Fibroblast of mammary gland (primary cell): Measurements from ENCODE around the gene PCID2.

ENCODE experiments used
- DNase-seq: peaks from one replicate; pipeline ENCODE4 v3.0.0-alpha.2; 2010; ENCODE audit warnings: low read depth
- H3K4me3 ChIP-seq: 2 replicates; pipeline ENCODE4 v1.5.1; 2011; ENCODE audit warnings: low read depth, mild to moderate bottlenecking, low read length, moderate library complexity; ENCODE audit not compliant: control insufficient read depth
- TF ChIP-seq, protein P1 (sequence below): conservative IDR thresholded peaks from 2 replicates; pipeline ENCODE4 v1.5.1; 2011; ENCODE audit warnings: low read depth, low read length, inconsistent platforms; ENCODE audit not compliant: control insufficient read depth, insufficient read depth

PCID2 gene

GRCh38 chr13:113182046-113182445, 26.4 kb downstream of the PCID2 start:
- no peak for DNase-seq
- no peak overlapping the region for H3K4me3 ChIP-seq
- TF ChIP-seq, protein P1, sequence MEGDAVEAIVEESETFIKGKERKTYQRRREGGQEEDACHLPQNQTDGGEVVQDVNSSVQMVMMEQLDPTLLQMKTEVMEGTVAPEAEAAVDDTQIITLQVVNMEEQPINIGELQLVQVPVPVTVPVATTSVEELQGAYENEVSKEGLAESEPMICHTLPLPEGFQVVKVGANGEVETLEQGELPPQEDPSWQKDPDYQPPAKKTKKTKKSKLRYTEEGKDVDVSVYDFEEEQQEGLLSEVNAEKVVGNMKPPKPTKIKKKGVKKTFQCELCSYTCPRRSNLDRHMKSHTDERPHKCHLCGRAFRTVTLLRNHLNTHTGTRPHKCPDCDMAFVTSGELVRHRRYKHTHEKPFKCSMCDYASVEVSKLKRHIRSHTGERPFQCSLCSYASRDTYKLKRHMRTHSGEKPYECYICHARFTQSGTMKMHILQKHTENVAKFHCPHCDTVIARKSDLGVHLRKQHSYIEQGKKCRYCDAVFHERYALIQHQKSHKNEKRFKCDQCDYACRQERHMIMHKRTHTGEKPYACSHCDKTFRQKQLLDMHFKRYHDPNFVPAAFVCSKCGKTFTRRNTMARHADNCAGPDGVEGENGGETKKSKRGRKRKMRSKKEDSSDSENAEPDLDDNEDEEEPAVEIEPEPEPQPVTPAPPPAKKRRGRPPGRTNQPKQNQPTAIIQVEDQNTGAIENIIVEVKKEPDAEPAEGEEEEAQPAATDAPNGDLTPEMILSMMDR, result no peak

DNA sequence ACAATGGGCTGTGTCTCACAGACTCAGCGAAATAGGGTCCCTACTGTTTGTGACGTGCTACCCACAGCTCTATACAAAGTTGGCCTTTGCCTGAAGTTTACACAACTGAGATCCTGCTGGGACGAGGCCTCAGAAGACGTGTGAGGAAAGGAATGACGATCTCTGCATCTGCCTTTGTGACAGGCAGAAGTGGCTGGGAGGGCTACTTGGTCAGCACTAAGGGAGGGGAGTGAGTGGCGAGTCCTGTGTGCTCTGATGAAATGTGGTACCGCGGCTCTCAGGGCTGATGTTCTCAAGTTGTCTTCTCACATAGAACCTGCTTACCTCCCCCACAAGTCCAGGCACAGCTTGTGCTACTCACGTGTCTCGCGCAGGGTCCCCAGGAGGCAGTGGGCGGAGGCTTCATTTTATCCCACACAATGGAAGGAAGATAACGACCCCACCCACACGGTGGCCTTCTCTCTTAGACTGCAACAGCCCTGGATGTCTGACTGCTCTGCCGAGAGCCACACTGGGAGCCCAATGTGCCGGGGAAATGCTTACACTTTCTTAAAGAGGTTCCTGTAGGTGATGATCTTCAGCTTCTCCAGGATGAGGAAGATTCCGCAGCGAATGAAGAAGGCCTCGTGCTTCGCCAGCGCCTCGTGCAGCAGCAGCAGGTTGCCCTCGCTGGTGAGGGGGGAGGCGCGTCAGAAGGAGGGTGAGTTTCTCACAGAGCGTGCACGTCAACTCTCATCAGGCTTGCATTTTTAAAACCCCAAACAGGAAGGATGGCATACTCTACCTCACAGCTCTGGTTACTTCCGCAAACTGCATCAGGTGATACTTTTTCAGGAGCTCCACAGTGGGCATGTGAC, 28.9 kb downstream of the PCID2 start:
- no peak overlapping the region for H3K4me3 ChIP-seq
- TF ChIP-seq, protein P1, result no peak
- no peak for DNase-seq

GRCh38 chr13:113178896-113179167, 29.6 kb downstream of the PCID2 start:
- H3K4me3 ChIP-seq, result no peak overlapping the region
- DNase-seq, result no peak
- TF ChIP-seq, protein P1, result no peak

- peak; percentile 90 for DNase-seq
- TF ChIP-seq, protein P1, result no peak
- no peak overlapping the region for H3K4me3 ChIP-seq
These were observed 30.2 kb downstream of the PCID2 start for GRCh38 chr13:113178070-113178895.

- TF ChIP-seq, protein P1, result no peak
- no peak for DNase-seq
- no peak overlapping the region for H3K4me3 ChIP-seq
These were observed 31.6 kb downstream of the PCID2 start for GRCh38 chr13:113176822-113177221.

- TF ChIP-seq, protein P1, result no peak
- H3K4me3 ChIP-seq, result no peak overlapping the region
- DNase-seq, result no peak
These were observed 32.2 kb downstream of the PCID2 start for GRCh38 chr13:113176280-113176679.
